OCI-LY3 (cell line): ENCODE measurements around the gene DTX1.
A peak's percentile ranks its signal among the peaks of the same experiment; 100 is the strongest.

Experiments
- H2AFZ ChIP-seq: fragments of 200-600, 300-600 bp; shearing (Covaris generic); 2 replicates; pipeline ENCODE4 v1.6.0; 2014; ENCODE audit warnings: antibody characterized with exemption, low read depth, low read length
- H3K27ac ChIP-seq: fragments of 200-600, 300-600 bp; sonication (generic); 2 replicates; pipeline ENCODE4 v1.5.1; 2014; ENCODE audit warnings: mild to moderate bottlenecking, low read length, moderate library complexity, mixed read lengths
- H3K27me3 ChIP-seq: fragments of 200-600, 300-600 bp; sonication (generic); 2 replicates; pipeline ENCODE4 v1.6.1; 2014; ENCODE audit warnings: low read depth, low read length, mixed read lengths
- H3K36me3 ChIP-seq: fragments of 200-600, 300-600 bp; sonication (generic); replicated peaks from 2 replicates; pipeline ENCODE3; 2014; ENCODE audit warnings: low read depth, low read length, mixed read lengths
- H3K4me1 ChIP-seq: fragments of 300-600, 200-600 bp; sonication (generic); 2 replicates; pipeline ENCODE4 v1.6.1; 2014; ENCODE audit warnings: low read length, mixed read lengths
- H3K4me2 ChIP-seq: fragments of 200-600, 300-600 bp; sonication (generic); 2 replicates; pipeline ENCODE4 v1.6.1; 2014; ENCODE audit warnings: low read length, mixed read lengths
- H3K4me3 ChIP-seq: fragments of 300-600, 200-600 bp; sonication (generic); 2 replicates; pipeline ENCODE4 v1.5.1; 2014; ENCODE audit warnings: antibody characterized with exemption, mild to moderate bottlenecking, low read length, moderate library complexity
- H3K79me2 ChIP-seq: fragments of 300-600, 200-600 bp; shearing (Covaris generic); 2 replicates; pipeline ENCODE4 v1.6.1; 2014; ENCODE audit warnings: mild to moderate bottlenecking, low read length, mixed read lengths
- H3K9ac ChIP-seq: fragments of 300-600, 200-600 bp; shearing (Covaris generic); 2 replicates; pipeline ENCODE4 v1.6.0; 2014; ENCODE audit warnings: mild to moderate bottlenecking, low read length, moderate library complexity
- H3K9me3 ChIP-seq: fragments of 200-600, 300-600 bp; shearing (Covaris generic); 2 replicates; pipeline ENCODE4 v1.6.1; 2014; ENCODE audit warnings: low read length, mixed read lengths; ENCODE audit not compliant: insufficient read depth
- H4K20me1 ChIP-seq: fragments of 200-600, 300-600 bp; sonication (generic); 2 replicates; pipeline ENCODE4 v1.6.1; 2016; ENCODE audit warnings: low read length, mixed read lengths; ENCODE audit not compliant: insufficient read depth
- CTCF ChIP-seq: fragments of 200-600, 300-600 bp; sonication (generic); IDR thresholded peaks from 2 replicates; pipeline ENCODE4 v1.5.1; 2014; ENCODE audit warnings: antibody characterized with exemption, low read length, low read depth
- EZH2phosphoT487 ChIP-seq: fragments of 200-600 bp; shearing (Covaris generic); IDR thresholded peaks from 2 replicates; pipeline ENCODE4 v1.6.1; 2018; ENCODE audit warnings: antibody characterized with exemption, mixed run types, low read depth

DTX1 gene

DNA sequence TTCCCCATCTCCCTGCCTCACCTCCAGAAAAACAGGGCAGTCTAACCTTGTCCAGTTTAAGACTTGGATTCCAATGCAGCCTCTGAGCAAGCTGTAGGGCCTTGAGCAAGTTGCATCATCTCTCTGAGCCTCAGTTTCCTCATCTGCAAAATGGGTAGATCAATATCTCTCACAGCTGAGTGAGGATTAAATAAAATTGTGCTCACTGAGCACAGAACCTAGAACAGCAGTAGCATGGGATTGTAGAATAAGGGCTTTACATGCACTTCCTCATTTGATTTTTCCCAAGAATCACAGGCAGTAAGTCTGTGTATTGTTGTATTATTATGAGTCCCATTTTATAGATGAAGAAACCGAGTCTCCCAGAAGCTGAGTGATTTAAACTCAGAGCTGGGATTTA, 2.0 kb downstream of the DTX1 start:
- no peak overlapping the region for H3K27ac ChIP-seq
- no peak overlapping the region for H2AFZ ChIP-seq
- TF ChIP-seq EZH2phosphoT487 (no peak), CTCF (no peak)
- H3K4me1 ChIP-seq, result peaks cover 40% of the 10 kb centered on the region
- no peak overlapping the region for H3K4me2 ChIP-seq
- no peaks in the 10 kb centered on the region for H3K36me3 ChIP-seq
- H3K9ac ChIP-seq, result no peak overlapping the region
- H4K20me1 ChIP-seq, result no peaks in the 10 kb centered on the region
- H3K27me3 ChIP-seq, result no peaks in the 10 kb centered on the region
- H3K79me2 ChIP-seq, result no peaks in the 10 kb centered on the region
- no peaks in the 10 kb centered on the region for H3K9me3 ChIP-seq
- no peak overlapping the region for H3K4me3 ChIP-seq

GRCh38 chr12:113059071-113059595, 2.6 kb downstream of the DTX1 start:
- no peaks in the 10 kb centered on the region for H4K20me1 ChIP-seq
- no peak overlapping the region for H2AFZ ChIP-seq
- no peaks in the 10 kb centered on the region for H3K9me3 ChIP-seq
- no peak overlapping the region for H3K4me3 ChIP-seq
- no peak for TF ChIP-seq EZH2phosphoT487
- TF ChIP-seq CTCF, result no peak
- no peaks in the 10 kb centered on the region for H3K36me3 ChIP-seq
- H3K4me2 ChIP-seq, result no peak overlapping the region
- no peaks in the 10 kb centered on the region for H3K79me2 ChIP-seq
- no peak overlapping the region for H3K9ac ChIP-seq
- peaks cover 46% of the 10 kb centered on the region for H3K4me1 ChIP-seq
- no peak overlapping the region for H3K27ac ChIP-seq
- no peaks in the 10 kb centered on the region for H3K27me3 ChIP-seq

DNA sequence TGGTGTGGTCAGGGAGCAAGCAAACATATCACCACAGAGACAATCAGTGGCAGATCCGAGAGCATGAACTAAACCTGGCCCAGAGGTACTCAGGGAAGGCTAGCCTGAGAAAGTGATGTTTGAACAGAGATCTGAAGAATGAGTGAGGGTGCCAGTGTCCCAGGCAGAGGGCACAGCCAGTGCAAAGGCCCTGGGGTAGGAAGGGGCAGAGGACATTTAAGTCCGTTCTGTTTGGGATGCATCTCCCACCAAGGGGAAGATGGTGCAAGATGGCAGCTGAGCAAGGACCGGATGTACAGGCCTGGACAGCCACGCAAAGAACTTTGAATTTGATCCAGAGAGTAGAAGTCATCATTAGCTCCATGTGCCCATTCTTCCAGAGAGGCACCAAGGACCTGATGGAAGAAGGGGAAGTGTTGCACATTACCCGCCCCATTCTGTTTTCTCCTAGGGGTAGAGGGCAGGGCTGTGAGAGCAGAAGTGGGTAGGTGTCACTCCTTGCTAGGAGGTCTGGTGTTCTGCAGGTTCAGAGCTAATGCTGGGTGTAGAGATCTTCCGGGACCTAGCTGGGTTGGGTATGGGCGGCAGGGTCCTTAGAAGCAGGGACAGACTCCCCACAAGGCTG, 3.9 kb downstream of the DTX1 start:
- Histone ChIP-seq H3K27me3 (no peaks in the 10 kb centered on the region), H3K9ac (no peak overlapping the region), H3K27ac (no peak overlapping the region), H3K79me2 (no peaks in the 10 kb centered on the region), H3K4me3 (no peak overlapping the region), H3K4me2 (peak overlapping the region; percentile 32; the same call in 1 of the 2 replicates), H3K9me3 (no peaks in the 10 kb centered on the region), H2AFZ (no peak overlapping the region), H4K20me1 (no peaks in the 10 kb centered on the region), H3K36me3 (no peaks in the 10 kb centered on the region), H3K4me1 (peaks cover 50% of the 10 kb centered on the region)
- TF ChIP-seq CTCF, result no peak
- no peak for TF ChIP-seq EZH2phosphoT487

- Histone ChIP-seq H3K9me3 (no peaks in the 10 kb centered on the region), H4K20me1 (no peaks in the 10 kb centered on the region), H3K4me2 (peak overlapping the region; percentile 32; the same call in 1 of the 2 replicates), H3K4me1 (peaks cover 48% of the 10 kb centered on the region), H3K27me3 (no peaks in the 10 kb centered on the region), H3K9ac (0 out of 2 replicates have a peak overlapping the region, but pooled peaks have one; percentile 3), H2AFZ (peak overlapping the region; percentile 36; the same call in 1 of the 2 replicates), H3K36me3 (no peaks in the 10 kb centered on the region), H3K4me3 (no peak overlapping the region), H3K79me2 (no peaks in the 10 kb centered on the region), H3K27ac (peak overlapping the region; percentile 67)
- TF ChIP-seq CTCF, result no peak
- no peak for TF ChIP-seq EZH2phosphoT487
Observed at GRCh38 chr12:113061061-113061694, 4.6 kb downstream of the DTX1 start.
